ENCODE measurements around the gene LIME1.
"Not testable (repeated sequence)": the region's sequence is repeated elsewhere in the genome, so short reads cannot be mapped to it uniquely, and the experiment has no call there.

LIME1 gene

DNA sequence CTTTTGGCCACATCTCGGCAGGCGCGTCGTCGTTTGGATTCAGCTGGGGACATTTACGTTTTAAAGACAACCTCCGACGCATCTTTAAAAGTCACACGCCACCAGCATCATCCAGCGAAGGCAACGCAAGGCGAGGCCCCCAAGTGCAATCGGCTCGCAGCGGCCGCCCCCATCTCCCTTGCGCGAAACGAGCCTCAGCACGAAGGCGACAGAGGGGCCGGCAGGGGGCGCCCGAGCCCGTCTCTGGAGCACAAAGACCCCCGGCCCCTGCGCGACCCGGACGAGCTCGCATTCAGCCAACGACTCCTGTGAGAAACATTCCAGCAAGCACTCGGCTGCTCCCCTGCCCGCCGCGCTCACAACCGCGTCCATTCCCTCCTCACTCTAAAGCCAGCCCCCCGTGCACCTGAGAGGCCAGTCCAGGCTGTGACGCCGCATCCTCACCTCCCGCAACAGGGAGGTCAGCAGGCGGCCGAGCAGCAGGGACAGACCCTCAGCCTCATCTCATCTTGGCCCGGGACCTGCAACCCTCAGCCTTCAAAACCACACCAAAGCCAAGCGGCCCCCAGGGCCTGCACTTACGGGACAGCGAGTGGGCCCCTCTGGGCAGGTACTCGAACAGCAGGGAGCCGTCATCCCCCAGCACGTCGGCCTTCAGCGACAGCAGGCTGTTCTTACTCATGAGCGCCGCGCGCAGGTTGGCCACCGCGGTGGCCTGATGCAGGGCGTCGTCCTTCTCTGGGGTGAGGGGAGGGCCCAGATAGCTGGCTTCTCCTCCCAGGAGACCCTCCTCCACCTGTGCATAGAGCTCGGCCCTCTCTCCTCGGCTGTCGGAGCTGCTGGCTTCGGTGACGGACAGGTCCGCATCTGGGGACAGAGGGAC is 38.9 kb downstream of the LIME1 start:
- no peak for DNase-seq

- DNase-seq, result not testable (repeated sequence)
These were observed 40.4 kb downstream of the LIME1 start for GRCh38 chr20:63776875-63777274.

GRCh38 chr20:63777614-63778013 is 41.1 kb downstream of the LIME1 start:
- DNase-seq, result no peak

DNA sequence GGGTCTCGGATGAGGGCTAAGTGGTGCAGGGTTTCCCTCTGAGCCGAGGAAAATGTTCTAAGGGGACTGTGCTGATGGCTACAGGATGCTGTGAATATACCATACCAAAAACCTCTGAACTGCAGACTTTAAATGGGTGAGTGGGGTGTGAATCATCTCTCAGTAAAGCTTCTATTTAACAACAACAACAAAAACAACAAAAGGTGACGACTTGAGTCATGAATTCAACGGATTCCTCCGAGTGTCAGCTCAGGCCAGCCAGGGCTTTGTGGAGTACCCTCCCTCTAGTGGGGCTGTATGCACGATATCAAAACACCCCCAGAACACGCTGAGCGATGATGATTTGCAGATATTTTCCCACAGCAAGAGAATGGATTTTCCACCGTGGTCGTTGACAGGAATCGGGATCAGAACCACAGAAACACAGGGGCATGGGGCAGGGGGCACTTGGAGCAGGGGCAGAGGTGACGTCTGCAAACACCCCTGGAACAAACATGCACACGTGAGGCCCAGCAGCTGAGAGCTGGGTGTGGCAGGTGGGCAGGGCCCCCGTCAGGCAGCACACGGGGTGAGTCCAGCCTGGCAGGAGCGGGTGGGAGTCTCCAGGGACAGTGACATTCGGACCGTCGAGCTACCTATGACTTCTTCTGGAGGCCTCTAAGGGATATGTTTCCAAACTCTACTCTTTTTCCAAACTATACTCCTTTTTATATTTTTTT is 41.7 kb downstream of the LIME1 start:
- DNase-seq, result no peak

DNA sequence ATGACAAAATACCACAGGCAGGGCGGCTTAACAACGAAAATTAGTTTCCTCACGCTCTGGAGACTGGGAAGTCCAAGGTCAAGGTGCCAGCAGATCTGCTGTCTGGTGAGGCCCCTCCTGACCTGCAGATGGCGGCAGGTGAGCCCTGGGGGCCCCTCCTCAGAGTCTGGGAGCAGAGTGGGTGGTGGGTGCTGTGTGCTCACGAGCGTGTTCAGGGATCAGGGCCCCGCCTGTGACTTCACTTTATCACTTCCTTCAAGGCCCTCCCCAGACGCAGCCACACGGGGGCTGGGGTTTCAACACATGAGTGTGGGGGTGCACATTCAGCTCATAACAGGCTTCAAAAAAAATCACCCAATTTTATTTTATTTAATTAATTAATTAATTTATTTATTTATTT is 42.4 kb downstream of the LIME1 start:
- no peak for DNase-seq

DNA sequence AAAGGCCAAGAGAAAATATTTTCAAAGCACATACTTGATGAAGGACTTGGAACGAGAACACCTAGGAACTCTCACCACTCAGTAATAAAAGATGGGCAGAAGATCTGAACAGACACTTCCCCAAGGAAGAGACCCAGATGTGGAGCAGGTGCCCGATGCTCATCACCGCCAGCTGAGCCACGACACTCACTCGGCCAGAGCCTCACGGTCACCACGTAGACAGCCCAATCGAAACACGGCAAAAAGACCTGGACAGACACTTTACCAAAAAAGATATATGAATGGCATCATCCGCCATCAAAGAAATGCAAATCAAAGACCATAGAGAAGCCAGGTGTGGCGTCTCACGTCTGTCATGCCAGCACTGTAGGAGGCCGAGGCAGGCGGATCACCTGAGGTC is 44.7 kb downstream of the LIME1 start:
- DNase-seq, result no peak

- no peak for DNase-seq
These were observed 45.6 kb downstream of the LIME1 start for GRCh38 chr20:63782051-63782471.

GRCh38 chr20:63782521-63782971 is 46.1 kb downstream of the LIME1 start:
- no peak for DNase-seq

GRCh38 chr20:63783970-63784369 is 47.5 kb downstream of the LIME1 start:
- no peak for DNase-seq

GRCh38 chr20:63785691-63786131 is 49.2 kb downstream of the LIME1 start:
- no peak for DNase-seq

DNA sequence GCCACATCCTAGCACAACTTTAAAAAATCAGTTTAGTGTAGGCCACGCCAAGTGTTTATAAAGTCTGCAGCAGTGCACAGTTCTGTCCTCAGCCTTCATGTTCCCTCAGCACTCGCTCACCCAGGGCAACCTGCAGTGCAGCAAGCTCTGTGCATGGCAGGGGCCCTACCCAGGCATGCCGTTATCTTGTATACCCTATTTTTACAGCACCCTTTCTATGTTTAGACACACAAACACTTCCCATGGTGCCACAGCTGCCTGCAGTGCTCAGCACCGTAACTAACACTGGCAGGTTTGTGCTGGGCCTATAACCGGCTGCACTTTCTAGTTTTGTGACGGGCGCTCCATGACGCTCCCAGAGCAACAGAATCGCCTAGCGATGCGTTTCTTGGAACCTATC is 50.8 kb downstream of the LIME1 start:
- DNase-seq, result no peak

DNA sequence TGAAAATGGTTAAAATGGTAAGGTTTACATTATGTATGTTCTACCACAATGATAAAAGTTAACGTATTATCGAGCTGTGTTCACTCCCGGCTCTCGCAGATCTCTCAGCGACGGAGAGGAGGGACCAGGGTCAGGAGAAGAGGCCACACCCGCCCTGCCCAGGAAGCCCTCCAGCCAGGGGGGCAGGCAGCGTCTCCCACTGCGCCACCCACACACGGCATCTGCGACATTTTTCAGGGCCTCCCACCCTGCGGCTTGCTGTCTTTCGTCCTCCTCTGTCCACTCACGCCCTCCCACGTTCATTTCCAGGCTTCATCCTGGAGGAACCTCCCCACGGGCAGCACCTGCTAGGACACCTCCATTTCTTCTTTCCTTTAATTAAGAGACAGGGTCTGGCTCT is 51.3 kb downstream of the LIME1 start:
- no peak for DNase-seq
